WTC11 (cell line): ENCODE measurements around the gene G2E3. TPM values are rescaled to one million over a fixed set of nuclear protein-coding genes. Genes with fewer than 3 reads are reported as not detected.

ENCODE experiments used
- ATAC-seq: fragments of 200-7000 bp; cut with Tn5 transposase; 2 replicates; pipeline ENCODE4 v1.10.0; 2021; ENCODE audit warnings: mild to moderate bottlenecking, moderate library complexity
- CTCF ChIA-PET: fragments of 300-600 bp; sonication (Branson Sonifier 250); formaldehyde crosslinking; loops from one replicate; lab custom pipeline; 2021; ENCODE audit warnings: antibody characterized with exemption; lab: Charles Lee
- POLR2A ChIA-PET: fragments of 350-600 bp; sonication (Branson Sonifier 250); formaldehyde crosslinking; loops from one replicate; lab custom pipeline; 2021; ENCODE audit warnings: antibody characterized with exemption; lab: Charles Lee
- DNase-seq: peaks from one replicate; pipeline ENCODE4 v3.0.0; 2021; ENCODE audit warnings: low spot score
- H3K27ac Mint-ChIP-seq: 2 replicates; pipeline ENCODE4 v1.8.0; 2021; ENCODE audit warnings: mixed read lengths
- H3K27me3 Mint-ChIP-seq: 2 replicates; pipeline ENCODE4 v1.8.0; 2021; ENCODE audit warnings: low read depth, mild to moderate bottlenecking, moderate library complexity, mixed read lengths
- H3K36me3 Mint-ChIP-seq: 2 replicates; pipeline ENCODE4 v1.8.0; 2021; ENCODE audit warnings: mixed read lengths
- H3K4me1 Mint-ChIP-seq: 2 replicates; pipeline ENCODE4 v1.8.0; 2022; ENCODE audit warnings: mixed read lengths
- H3K4me3 Mint-ChIP-seq: 2 replicates; pipeline ENCODE4 v1.8.0; 2021; ENCODE audit warnings: mild to moderate bottlenecking, moderate library complexity, mixed read lengths
- H3K9me3 Mint-ChIP-seq: 2 replicates; pipeline ENCODE4 v1.8.0; 2021; ENCODE audit warnings: mixed read lengths
- CTCF ChIP-seq: fragments of 200-600 bp; IDR thresholded peaks from 2 replicates; pipeline ENCODE4 v1.8.0; 2022; ENCODE audit warnings: antibody characterized with exemption
- E2F4 ChIP-seq: sonication (generic); formaldehyde crosslinking; IDR thresholded peaks from 2 replicates; pipeline ENCODE4 v1.8.1; 2022; ENCODE audit warnings: low read depth, mild to moderate bottlenecking, moderate library complexity, missing genetic modification reagents, borderline replicate concordance
- GRHL2 ChIP-seq: fragments of 250-450 bp; sonication (Bioruptor Pico); IDR thresholded peaks from 2 replicates; pipeline ENCODE4 v1.8.0; 2022; ENCODE audit warnings: mild to moderate bottlenecking, moderate library complexity; ENCODE audit not compliant: insufficient replicate concordance, severe bottlenecking
- HMGA2 ChIP-seq: fragments of 250-450 bp; sonication (Bioruptor Pico); IDR thresholded peaks from 2 replicates; pipeline ENCODE4 v1.4.0; 2021; ENCODE audit warnings: mild to moderate bottlenecking, moderate library complexity
- JAZF1 ChIP-seq: fragments of 250-450 bp; sonication (Bioruptor Pico); IDR thresholded peaks from 2 replicates; pipeline ENCODE4 v1.9.0; 2021; ENCODE audit warnings: moderate library complexity, mild to moderate bottlenecking, inconsistent platforms
- KAT7 ChIP-seq: sonication (generic); formaldehyde crosslinking; IDR thresholded peaks from 2 replicates; pipeline ENCODE4 v1.8.1; 2023; ENCODE audit warnings: missing genetic modification reagents, mild to moderate bottlenecking, borderline replicate concordance
- MLX ChIP-seq: sonication (generic); formaldehyde crosslinking; IDR thresholded peaks from 2 replicates; pipeline ENCODE4 v1.8.1; 2023; ENCODE audit warnings: mild to moderate bottlenecking, missing genetic modification reagents, moderate library complexity
- NFATC4 ChIP-seq: fragments of 250-450 bp; sonication (Bioruptor Pico); IDR thresholded peaks from 2 replicates; pipeline ENCODE4 v1.9.0; 2021; ENCODE audit warnings: mild to moderate bottlenecking
- NR1H2 ChIP-seq: sonication (generic); formaldehyde crosslinking; IDR thresholded peaks from 2 replicates; pipeline ENCODE4 v1.9.0; 2021; ENCODE audit warnings: mild to moderate bottlenecking, moderate library complexity, missing genetic modification reagents
- NR2C2 ChIP-seq: sonication (generic); formaldehyde crosslinking; IDR thresholded peaks from 2 replicates; pipeline ENCODE4 v1.8.0; 2022; ENCODE audit warnings: mild to moderate bottlenecking, missing genetic modification reagents
- RELA ChIP-seq: sonication (generic); formaldehyde crosslinking; IDR thresholded peaks from 2 replicates; pipeline ENCODE4 v1.8.1; 2022; ENCODE audit warnings: missing genetic modification reagents, mild to moderate bottlenecking, borderline replicate concordance
- SMAD4 ChIP-seq: sonication (generic); formaldehyde crosslinking; IDR thresholded peaks from 2 replicates; pipeline ENCODE4 v1.8.0; 2022; ENCODE audit warnings: mild to moderate bottlenecking, missing genetic modification reagents
- TCF7 ChIP-seq: sonication (generic); formaldehyde crosslinking; IDR thresholded peaks from 2 replicates; pipeline ENCODE4 v1.8.0; 2022; ENCODE audit warnings: mild to moderate bottlenecking, low read depth, missing genetic modification reagents, moderate library complexity
- USF1 ChIP-seq: sonication (generic); formaldehyde crosslinking; IDR thresholded peaks from 2 replicates; pipeline ENCODE4 v1.8.0; 2022; ENCODE audit warnings: mild to moderate bottlenecking, missing genetic modification reagents
- ZNF263 ChIP-seq: sonication (generic); formaldehyde crosslinking; IDR thresholded peaks from 2 replicates; pipeline ENCODE4 v1.8.1; 2022; ENCODE audit warnings: low read depth, mild to moderate bottlenecking, moderate library complexity, missing genetic modification reagents
- ZNF423 ChIP-seq: fragments of 250-450 bp; sonication (Bioruptor Pico); IDR thresholded peaks from 2 replicates; pipeline ENCODE4 v2.1.2; 2022; ENCODE audit warnings: mild to moderate bottlenecking, moderate library complexity
- ZNF671 ChIP-seq: fragments of 250-450 bp; sonication (Bioruptor Pico); IDR thresholded peaks from 2 replicates; pipeline ENCODE4 v1.8.0; 2021; ENCODE audit warnings: mild to moderate bottlenecking
- total RNA-seq: library from RNA; stranded (reverse); gene quantifications from 3 replicates; pipeline ENCODE4 v1.2.3, GENCODE V29; 2021
- TF ChIP-seq, protein P1 (sequence below): sonication (generic); formaldehyde crosslinking; IDR thresholded peaks from 2 replicates; pipeline ENCODE4 v1.8.1; 2022; ENCODE audit warnings: mild to moderate bottlenecking, moderate library complexity, missing genetic modification reagents
- TF ChIP-seq, protein P2 (sequence below): sonication (generic); formaldehyde crosslinking; IDR thresholded peaks from 2 replicates; pipeline ENCODE4 v1.8.1; 2023; ENCODE audit warnings: mild to moderate bottlenecking, moderate library complexity, missing genetic modification reagents
- TF ChIP-seq, protein P3 (sequence below): fragments of 250-450 bp; sonication (Bioruptor Pico); IDR thresholded peaks from 2 replicates; pipeline ENCODE4 v1.9.0; 2021; ENCODE audit warnings: mild to moderate bottlenecking
- TF ChIP-seq, protein P4 (sequence below): fragments of 250-450 bp; sonication (Bioruptor Pico); IDR thresholded peaks from 2 replicates; pipeline ENCODE4 v1.9.0; 2021; ENCODE audit warnings: moderate library complexity, mild to moderate bottlenecking, inconsistent platforms, borderline replicate concordance

Gene G2E3
- total RNA-seq, 1 experiment from 2014 or later = 66.2 TPM

- TF ChIP-seq MLX (CRISPR knock-in tag) (no peak), E2F4 (CRISPR knock-in tag) (no peak), NR2C2 (no peak)
Observed at GRCh38 chr14:30614155-30614554, 55.2 kb downstream of the G2E3 start (continued).

- no peak for DNase-seq
- Mint-ChIP-seq H3K9me3 (no peaks in the 10 kb centered on the region), H3K4me1 (peaks cover 17% of the 10 kb centered on the region), H3K27ac (no peak overlapping the region), H3K4me3 (no peak overlapping the region), H3K36me3 (peaks cover 19% of the 10 kb centered on the region), H3K27me3 (no peaks in the 10 kb centered on the region)
- ChIA-PET POLR2A (no interaction called here), CTCF (no interaction called here)
- no peak for ATAC-seq
- TF ChIP-seq, protein P1, sequence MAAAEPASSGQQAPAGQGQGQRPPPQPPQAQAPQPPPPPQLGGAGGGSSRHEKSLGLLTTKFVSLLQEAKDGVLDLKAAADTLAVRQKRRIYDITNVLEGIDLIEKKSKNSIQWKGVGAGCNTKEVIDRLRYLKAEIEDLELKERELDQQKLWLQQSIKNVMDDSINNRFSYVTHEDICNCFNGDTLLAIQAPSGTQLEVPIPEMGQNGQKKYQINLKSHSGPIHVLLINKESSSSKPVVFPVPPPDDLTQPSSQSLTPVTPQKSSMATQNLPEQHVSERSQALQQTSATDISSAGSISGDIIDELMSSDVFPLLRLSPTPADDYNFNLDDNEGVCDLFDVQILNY (CRISPR knock-in tag) = no peak
- TF ChIP-seq, protein P2, sequence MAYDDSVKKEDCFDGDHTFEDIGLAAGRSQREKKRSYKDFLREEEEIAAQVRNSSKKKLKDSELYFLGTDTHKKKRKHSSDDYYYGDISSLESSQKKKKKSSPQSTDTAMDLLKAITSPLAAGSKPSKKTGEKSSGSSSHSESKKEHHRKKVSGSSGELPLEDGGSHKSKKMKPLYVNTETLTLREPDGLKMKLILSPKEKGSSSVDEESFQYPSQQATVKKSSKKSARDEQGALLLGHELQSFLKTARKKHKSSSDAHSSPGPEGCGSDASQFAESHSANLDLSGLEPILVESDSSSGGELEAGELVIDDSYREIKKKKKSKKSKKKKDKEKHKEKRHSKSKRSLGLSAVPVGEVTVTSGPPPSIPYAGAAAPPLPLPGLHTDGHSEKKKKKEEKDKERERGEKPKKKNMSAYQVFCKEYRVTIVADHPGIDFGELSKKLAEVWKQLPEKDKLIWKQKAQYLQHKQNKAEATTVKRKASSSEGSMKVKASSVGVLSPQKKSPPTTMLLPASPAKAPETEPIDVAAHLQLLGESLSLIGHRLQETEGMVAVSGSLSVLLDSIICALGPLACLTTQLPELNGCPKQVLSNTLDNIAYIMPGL = no peak
- TF ChIP-seq NFATC4 (CRISPR knock-in tag) = no peak
- no peak for TF ChIP-seq HMGA2 (CRISPR knock-in tag)
- no peak for TF ChIP-seq JAZF1 (CRISPR knock-in tag)
- TF ChIP-seq USF1 (CRISPR knock-in tag) = no peak
- TF ChIP-seq KAT7 = no peak
- no peak for TF ChIP-seq RELA (CRISPR knock-in tag)
- no peak for TF ChIP-seq ZNF263 (CRISPR knock-in tag)
- no peak for TF ChIP-seq TCF7
- TF ChIP-seq, protein P3, sequence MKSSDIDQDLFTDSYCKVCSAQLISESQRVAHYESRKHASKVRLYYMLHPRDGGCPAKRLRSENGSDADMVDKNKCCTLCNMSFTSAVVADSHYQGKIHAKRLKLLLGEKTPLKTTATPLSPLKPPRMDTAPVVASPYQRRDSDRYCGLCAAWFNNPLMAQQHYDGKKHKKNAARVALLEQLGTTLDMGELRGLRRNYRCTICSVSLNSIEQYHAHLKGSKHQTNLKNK (CRISPR knock-in tag) = no peak
- no peak for TF ChIP-seq SMAD4
- no peak for TF ChIP-seq ZNF423 (CRISPR knock-in tag)
- no peak for TF ChIP-seq ZNF671
- TF ChIP-seq, protein P4, sequence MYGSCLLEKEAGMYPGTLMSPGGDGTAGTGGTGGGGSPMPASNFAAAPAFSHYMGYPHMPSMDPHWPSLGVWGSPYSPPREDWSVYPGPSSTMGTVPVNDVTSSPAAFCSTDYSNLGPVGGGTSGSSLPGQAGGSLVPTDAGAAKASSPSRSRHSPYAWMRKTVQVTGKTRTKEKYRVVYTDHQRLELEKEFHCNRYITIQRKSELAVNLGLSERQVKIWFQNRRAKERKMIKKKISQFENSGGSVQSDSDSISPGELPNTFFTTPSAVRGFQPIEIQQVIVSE (CRISPR knock-in tag) = no peak
- no peak for TF ChIP-seq NR1H2 (CRISPR knock-in tag)
- TF ChIP-seq GRHL2 = no peak
- no peak for TF ChIP-seq CTCF
Observed at GRCh38 chr14:30620178-30620577, 61.2 kb downstream of the G2E3 start.
